ENCODE measurements around the gene RTN4R. TPM values are rescaled to one million over a fixed set of nuclear protein-coding genes. Genes with fewer than 3 reads are reported as not detected.
"Not testable (repeated sequence)": the region's sequence is repeated elsewhere in the genome, so short reads cannot be mapped to it uniquely, and the experiment has no call there.

The RTN4R gene
- total RNA-seq, 1 experiment from 2014 or later, result 19.0 TPM

- RAD21 ChIA-PET (ENCODE audit: low non-redundant PET in 1 of 2, low total read pairs in 2 of 2, uncharacterized antibody in 2 of 2, unreplicated experiment in 2 of 2); intact Hi-C loops (cut with micrococcal nuclease): not testable (repeated sequence)
These were observed 35.1 kb upstream of the RTN4R start for GRCh38 chr22:20303229-20303534.

GRCh38 chr22:20302438-20303228 is 34.5 kb upstream of the RTN4R start:
- no peaks in the 10 kb centered on the region for H3K27me3 ChIP-seq (ENCODE audit: insufficient read depth, low read length)
- H3K9ac ChIP-seq (ENCODE audit: low read length), result no peak overlapping the region
- intact Hi-C loops (cut with micrococcal nuclease), result no loop called here
- H3K9me3 ChIP-seq (ENCODE audit: control insufficient read depth in 1 of 2, insufficient read depth in 1 of 2, low read depth in 1 of 2, low read length in 2 of 2), result no peaks in the 10 kb centered on the region
- H3K9me2 ChIP-seq (ENCODE audit: insufficient read depth), result no peaks in the 10 kb centered on the region
- TF ChIP-seq ZFX (IDR thresholded peaks at IDR 0.05), result no peak
- TF ChIP-seq YY1 (IDR thresholded peaks at IDR 0.05; ENCODE audit: extremely low read depth, insufficient replicate concordance, low read depth, low read length), result no peak
- TF ChIP-seq EZH2phosphoT487 (IDR thresholded peaks at IDR 0.05; ENCODE audit: borderline replicate concordance), result no peak
- no peak for TF ChIP-seq CTCF (IDR thresholded peaks at IDR 0.05 in 2 of 3, conservative IDR thresholded peaks at IDR 0.05 in 1 of 3; ENCODE audit: borderline replicate concordance in 1 of 3, insufficient read depth in 1 of 3, low read depth in 2 of 3, low read length in 2 of 3)
- no peak for TF ChIP-seq TCF7L2 (IDR thresholded peaks at IDR 0.05; ENCODE audit: borderline replicate concordance, extremely low read depth, insufficient read depth, insufficient read length)
- no peak for TF ChIP-seq ELF1 (IDR thresholded peaks at IDR 0.05; ENCODE audit: borderline replicate concordance, low read depth)
- TF ChIP-seq MAX (IDR thresholded peaks at IDR 0.05), result no peak
- no peak for TF ChIP-seq CBX3 (IDR thresholded peaks at IDR 0.05; ENCODE audit: low read depth)
- H2AFZ ChIP-seq (ENCODE audit: low read depth, low read length, poor library complexity, severe bottlenecking), result no peak overlapping the region
- H3K4me2 ChIP-seq (ENCODE audit: low read length), result no peak overlapping the region
- ATAC-seq (no peak), DNase-seq (ENCODE audit: low read depth, low spot score) (no peak)
- H3K36me3 ChIP-seq (ENCODE audit: control insufficient read depth in 1 of 2, insufficient read depth in 2 of 2, low read length in 2 of 2), result no peaks in the 10 kb centered on the region
- RAD21 ChIA-PET (ENCODE audit: low non-redundant PET in 1 of 2, low total read pairs in 2 of 2, uncharacterized antibody in 2 of 2, unreplicated experiment in 2 of 2), result no interaction called here
- BruUV-seq (replicated peaks), result no TSS peak
- POLR2A ChIA-PET, result no interaction called here
- H4K20me1 ChIP-seq (ENCODE audit: insufficient read depth), result no peaks in the 10 kb centered on the region
- no peak overlapping the region for H3K4me3 ChIP-seq (replicated peaks in 1 of 2; ENCODE audit: low read depth in 1 of 2, low read length in 2 of 2)
- H3K27ac ChIP-seq (ENCODE audit: low read depth, low read length), result no peak overlapping the region
- H3K79me2 ChIP-seq (ENCODE audit: insufficient read depth, low read length), result no peaks in the 10 kb centered on the region
- CTCF ChIA-PET, result no interaction called here
- H3K4me1 ChIP-seq (ENCODE audit: control insufficient read depth in 1 of 2, insufficient read depth in 2 of 2, low read length in 2 of 2), result peaks cover 3 to 17% of the 10 kb centered on the region in 2 experiments; a peak in 3 of 4 replicates

More at GRCh38 chr22:20303229-20303534, 35.1 kb upstream of the RTN4R start:
- H3K9ac ChIP-seq (ENCODE audit: low read length); CTCF ChIA-PET; H3K27me3 ChIP-seq (ENCODE audit: insufficient read depth, low read length); H3K36me3 ChIP-seq (ENCODE audit: control insufficient read depth in 1 of 2, insufficient read depth in 2 of 2, low read length in 2 of 2); H3K9me2 ChIP-seq (ENCODE audit: insufficient read depth); H3K27ac ChIP-seq (ENCODE audit: low read depth, low read length); POLR2A ChIA-PET; DNase-seq (ENCODE audit: low read depth, low spot score); H2AFZ ChIP-seq (ENCODE audit: low read depth, low read length, poor library complexity, severe bottlenecking); H4K20me1 ChIP-seq (ENCODE audit: insufficient read depth); H3K79me2 ChIP-seq (ENCODE audit: insufficient read depth, low read length); H3K9me3 ChIP-seq (ENCODE audit: control insufficient read depth in 1 of 2, insufficient read depth in 1 of 2, low read depth in 1 of 2, low read length in 2 of 2); H3K4me2 ChIP-seq (ENCODE audit: low read length); BruUV-seq (replicated peaks); ATAC-seq; H3K4me3 ChIP-seq (replicated peaks in 1 of 2; ENCODE audit: low read depth in 1 of 2, low read length in 2 of 2): not testable (repeated sequence)
- peaks cover 3 to 17% of the 10 kb centered on the region in 2 experiments; a peak in 3 of 4 replicates for H3K4me1 ChIP-seq (ENCODE audit: control insufficient read depth in 1 of 2, insufficient read depth in 2 of 2, low read length in 2 of 2)

All from HCT116 (cell line).